NOMO-1 treated with DMSO at 0.1 percent for 48 hours (cell line): ENCODE measurements around the gene PCBP2.
"Not testable (repeated sequence)": the region's sequence is repeated elsewhere in the genome, so short reads cannot be mapped to it uniquely, and the experiment has no call there.

Source experiments
- DNase-seq: peaks from one replicate; lab custom pipeline; 2025; ENCODE audit not compliant: unreplicated experiment; lab: John Stamatoyannopoulos, UW

The PCBP2 gene

DNA sequence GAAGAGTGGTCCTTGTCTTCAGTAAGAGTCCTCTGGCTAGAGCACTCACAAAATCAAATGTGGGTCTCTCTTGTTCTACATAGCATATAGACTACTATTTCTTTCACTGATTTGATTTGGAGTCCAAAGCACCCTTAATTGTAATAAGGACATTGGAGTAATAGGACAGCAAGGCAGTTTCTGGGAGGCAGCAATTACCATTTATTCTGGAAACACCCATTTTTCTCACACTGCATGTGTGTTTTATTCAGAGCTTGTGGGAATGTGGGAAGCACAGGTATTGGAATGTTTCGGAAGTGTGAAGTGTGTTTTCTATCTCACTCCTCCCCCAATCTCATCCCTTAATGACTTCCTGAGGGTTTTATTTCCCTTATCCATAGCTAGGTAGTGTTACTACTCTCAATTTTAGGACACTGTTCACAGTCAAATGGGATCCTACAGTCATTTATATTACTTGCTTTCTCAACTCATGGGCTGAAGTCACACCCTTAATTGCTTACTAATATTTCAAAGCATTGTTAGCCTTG, 20.2 kb downstream of the PCBP2 start:
- DNase-seq: no peak

DNA sequence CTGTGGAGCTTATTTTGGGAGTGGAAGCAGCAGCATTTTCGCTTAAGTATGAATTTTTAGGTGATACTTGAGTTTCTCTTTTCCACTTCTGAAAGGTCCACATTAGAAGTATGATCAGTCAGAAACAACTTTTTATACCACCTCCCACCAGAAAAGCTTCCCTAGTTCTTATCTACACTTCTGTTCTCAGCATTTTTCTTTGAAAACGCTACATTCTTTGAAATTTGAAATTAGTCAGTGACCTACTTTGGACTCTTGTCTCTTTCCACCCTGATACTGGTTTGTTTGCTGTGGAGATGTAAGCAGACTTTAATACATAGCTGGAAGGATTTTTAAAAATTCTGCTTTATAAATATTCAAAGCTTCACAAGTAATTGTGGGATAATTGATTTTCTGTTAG, 22.2 kb downstream of the PCBP2 start:
- no peak for DNase-seq

DNA sequence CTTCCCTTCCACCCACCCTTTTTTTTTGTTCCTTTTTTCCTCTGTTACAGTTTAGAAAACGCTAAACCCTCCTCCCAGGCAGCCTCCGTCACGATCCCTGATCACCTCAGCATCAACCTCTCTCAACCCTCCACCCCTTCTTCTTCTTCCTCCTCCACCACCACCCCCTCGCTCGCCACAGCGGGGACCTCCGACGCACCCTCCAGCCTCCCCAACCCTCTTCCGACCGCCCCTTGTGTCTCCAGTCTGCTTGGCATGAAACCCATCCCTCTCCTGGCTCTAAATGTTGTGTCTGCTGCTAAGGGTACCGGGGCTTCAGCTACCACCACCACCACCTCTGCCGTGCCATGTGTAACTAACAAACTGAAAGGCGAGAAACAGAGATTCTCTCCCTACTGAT, 22.9 kb downstream of the PCBP2 start:
- DNase-seq: no peak

DNA sequence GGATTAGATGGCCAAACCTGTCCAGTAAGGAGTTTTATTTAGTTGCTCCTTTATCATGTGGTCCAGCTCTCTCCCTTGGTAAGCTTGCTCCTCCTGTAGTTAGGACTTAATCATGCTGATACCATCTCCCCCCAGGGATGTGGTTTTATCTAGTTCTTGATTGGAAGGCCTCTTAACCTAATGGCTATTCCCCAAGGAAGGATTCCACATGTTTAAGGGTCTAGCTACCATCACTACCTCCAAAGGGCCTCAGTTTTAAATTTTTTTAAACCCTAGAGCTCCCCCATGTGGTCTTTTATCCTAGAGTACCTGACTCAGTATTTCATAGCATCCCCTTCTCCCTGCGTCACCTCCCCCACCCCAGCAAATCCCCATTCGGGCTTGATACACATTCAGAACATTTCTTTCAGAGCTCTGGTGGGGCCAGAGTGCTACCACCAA, 24.9 kb downstream of the PCBP2 start:
- no peak for DNase-seq

DNA sequence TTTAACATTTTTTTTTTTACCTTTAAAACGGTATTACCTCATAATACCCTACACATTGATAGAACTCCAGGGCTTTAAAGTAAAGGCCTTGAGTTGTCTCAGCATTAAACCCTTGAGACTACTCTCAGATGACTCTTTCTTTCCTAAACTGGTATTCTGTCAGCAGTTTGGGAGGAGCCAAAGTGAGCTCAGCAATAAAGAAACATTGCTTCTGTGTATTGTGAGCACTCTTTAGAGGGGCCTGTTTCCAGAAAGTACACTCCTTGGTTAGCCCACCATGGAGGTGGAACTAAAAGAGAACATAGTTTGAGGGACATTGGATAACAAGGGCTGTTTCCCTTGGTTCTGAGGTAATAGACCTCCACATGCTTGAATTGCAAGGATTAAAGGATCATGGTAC, 27.0 kb downstream of the PCBP2 start:
- no peak for DNase-seq

DNA sequence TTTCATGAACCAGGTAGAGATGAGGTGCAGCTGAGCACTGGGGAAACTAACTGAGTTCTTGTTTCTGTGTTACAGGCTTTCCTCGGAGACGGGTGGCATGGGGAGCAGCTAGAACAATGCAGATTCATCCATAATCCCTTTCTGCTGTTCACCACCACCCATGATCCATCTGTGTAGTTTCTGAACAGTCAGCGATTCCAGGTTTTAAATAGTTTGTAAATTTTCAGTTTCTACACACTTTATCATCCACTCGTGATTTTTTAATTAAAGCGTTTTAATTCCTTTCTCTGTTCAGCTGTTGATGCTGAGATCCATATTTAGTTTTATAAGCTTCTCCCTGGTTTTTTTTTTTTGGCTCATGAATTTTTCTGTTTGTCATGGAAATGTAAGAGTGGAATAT, 27.4 kb downstream of the PCBP2 start:
- DNase-seq: no peak

DNA sequence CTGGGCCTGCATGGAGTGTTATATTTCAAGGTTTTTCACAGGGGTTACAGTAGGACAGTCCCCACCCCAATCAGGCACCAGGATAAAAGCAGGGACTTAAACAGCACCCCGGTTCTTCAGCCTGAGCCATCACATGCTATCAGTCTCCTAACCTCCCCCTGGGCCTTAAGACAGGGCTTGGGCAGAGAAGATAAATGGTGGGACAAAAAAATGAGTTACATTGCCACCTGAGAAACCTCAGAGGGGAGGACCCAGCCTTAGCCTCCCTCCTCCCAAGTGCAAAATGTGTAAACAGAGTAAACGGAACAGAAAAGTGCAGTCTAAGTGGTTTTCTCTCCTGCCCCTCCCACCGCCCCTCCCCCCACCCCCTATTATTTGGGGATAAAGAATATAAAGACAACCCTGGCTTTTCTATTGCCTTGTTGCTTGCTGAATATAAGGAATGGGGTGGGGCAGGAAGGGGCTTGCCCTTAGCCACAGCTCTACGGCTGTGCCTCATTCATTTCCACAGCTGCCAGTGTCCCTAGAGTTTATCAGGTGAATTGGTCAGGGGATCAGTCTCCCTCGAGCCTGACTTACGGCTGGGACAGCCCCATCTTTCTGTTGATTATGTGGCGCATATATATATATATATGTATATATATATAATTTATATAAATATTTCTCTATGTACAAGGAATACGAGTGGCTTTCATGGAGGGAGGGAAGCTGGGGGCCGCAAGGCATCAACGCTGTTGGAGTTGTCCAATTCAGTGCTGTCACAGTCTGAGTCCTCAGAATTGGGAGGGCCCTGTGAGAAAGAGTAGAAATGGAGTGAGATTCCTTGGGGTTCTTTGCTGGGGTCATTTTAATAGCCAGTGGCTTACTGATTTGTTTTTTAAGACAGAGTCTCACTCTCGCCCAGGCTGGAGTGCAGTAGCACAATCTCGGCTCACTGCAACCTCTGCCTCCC, 28.9 kb downstream of the PCBP2 start:
- DNase-seq: no peak

GRCh38 chr12:53481458-53481857, 29.6 kb downstream of the PCBP2 start:
- not testable (repeated sequence) for DNase-seq

GRCh38 chr12:53481939-53482586, 30.2 kb downstream of the PCBP2 start:
- no peak for DNase-seq

DNA sequence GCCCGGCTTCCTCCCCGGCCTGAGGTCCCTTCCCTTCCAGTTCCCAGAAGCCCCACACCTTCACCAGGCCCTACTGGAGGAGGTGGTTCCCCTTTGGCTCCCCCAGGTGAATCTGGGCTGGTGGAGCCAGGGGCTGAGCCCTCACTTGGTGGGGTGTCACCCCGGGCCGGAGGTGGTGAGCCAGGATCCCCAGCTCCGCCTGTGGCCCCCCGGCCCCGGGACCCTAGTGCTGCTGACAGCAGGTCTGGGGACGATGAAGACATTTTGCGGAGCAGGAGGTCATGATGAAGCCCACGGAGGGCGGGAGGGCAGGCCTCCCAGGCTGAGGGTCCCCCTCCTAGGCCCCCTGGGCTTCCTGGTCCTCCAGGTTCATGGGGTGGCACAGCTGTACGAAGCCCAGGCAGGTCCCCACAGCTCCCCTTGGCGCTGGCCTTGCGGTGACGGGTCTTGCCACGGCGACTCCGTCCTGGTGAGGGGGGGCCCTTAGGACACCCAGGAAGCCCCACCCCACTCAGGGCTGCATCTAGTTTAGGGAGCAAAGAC, 30.8 kb downstream of the PCBP2 start:
- no peak for DNase-seq

DNA sequence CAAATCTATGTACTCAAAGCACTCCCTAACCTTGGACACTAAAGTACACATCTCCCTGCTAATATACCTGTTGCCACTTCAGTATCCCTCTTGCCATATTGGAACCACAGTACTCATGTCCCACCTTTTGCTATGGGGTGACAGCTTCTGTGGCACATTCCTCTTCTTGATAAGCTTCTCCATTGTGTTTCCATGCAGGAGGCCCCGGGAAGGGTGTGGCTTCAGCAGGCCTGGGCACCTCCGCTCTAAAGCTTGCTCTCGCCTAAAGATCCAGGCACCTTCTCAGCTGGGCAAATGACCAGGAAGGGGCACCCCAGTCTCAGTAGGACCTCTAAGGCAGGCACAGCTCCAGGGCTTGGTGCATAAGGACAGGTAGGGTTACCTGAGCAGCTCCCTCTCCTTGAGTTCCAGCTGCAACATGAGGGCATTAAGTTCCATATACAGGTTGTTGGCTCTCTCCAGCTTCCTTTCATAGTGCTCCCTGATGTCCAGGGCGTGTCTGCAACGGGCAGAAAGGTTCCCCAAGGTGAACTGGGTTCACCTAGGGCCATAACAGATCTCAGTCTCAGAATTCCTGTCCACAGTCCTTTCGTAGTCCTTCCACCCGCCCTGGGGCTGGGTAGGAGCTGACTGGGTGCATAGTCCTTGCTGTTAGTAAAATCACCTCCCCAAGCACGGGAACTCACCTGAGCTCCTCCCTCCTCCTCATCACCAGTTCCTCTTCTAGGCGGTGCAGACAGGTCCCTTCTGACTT, 31.5 kb downstream of the PCBP2 start:
- DNase-seq: no peak

- no peak for DNase-seq
These were observed 32.1 kb downstream of the PCBP2 start for GRCh38 chr12:53483979-53484377.

- no peak for DNase-seq
These were observed 33.0 kb downstream of the PCBP2 start for GRCh38 chr12:53484686-53485575.

DNA sequence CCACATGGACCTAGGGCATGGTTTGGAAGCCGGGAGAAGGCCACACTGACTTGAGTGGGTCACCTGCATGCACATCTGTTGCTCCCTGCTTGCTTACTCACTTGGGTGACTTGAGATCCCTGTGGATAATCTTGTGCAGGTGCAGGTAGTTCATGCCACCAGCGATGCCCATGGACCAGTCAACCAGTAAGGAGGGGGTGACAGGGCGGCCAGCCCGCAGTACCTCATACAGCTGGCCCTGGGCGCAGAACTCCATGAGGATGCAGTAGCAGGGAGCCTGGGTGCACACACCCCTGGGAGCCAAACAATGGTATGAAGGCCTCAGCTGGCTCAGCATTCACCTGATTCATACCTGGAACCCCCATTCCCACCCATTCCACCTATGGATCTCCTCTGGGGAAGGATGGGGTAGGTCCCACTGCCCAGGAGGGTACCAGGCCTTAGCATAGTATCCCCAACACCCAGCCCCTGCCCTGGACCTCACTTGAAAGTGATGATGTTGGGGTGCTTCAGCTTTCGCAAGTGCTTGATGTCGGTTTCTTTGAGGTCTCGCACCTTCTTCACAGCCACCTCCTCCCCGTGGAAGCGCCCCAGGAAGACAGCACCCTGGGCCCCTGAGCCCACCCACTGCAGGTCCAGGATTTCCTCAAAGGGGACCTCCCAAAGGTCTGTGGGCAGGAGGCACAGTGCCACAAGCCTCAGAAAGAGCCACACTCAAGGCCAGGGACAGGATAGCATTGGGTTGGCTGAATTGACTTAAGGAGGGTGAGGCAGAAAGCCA, 34.2 kb downstream of the PCBP2 start:
- DNase-seq: no peak

GRCh38 chr12:53486736-53487487, 35.0 kb downstream of the PCBP2 start:
- DNase-seq: no peak

DNA sequence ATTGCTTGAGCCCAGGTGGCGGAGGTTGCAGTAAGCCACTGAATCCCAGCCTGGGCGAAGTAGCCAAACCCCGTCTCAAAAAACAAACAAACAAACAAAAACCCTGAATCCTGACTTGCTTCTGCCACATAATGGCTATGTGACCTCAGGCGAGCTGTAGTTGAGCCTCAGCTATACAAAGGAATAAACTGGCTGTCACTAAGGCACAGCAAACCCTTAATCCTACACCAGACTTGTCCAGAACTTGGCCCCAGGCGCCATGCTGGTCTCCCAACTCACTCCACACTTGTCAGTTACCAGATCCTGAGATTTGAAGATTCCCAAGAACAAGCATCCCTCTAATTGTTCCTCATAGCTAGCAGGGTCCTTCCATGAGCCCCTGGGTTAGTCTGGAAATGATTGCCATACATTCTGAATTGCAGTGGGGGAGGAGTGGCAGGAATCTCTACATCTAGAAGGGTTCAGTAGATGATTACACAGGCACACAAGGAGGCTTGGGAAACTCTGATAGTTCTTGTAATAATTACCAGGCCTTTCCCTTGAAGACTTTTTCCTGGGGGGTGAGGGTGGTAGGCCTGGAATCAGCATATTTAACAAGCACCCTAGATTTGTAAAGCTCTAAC, 37.5 kb downstream of the PCBP2 start:
- no peak for DNase-seq

GRCh38 chr12:53492188-53492587, 40.3 kb downstream of the PCBP2 start:
- no peak for DNase-seq
